Motor neuron (in vitro differentiated cells): ENCODE measurements around the gene LRPAP1. TPM values are rescaled to one million over a fixed set of nuclear protein-coding genes. Genes with fewer than 3 reads are reported as not detected.

ENCODE experiments used
- ATAC-seq, 8 experiments: fragments of 200-7000 bp; cut with Tn5 transposase; replicated peaks in 6 of 8; 2 replicates each; pipeline ENCODE4 v1.8.0; 2021; ENCODE audit warnings: mild to moderate bottlenecking in 8 of 8, moderate library complexity in 8 of 8
- H3K27ac ChIP-seq, 2 donors: fragments of 250-450 bp; sonication (Bioruptor Pico); 2 replicates each; pipeline ENCODE4 v1.9.0; 2021; ENCODE audit warnings: antibody characterized with exemption in 2 of 2, mild to moderate bottlenecking in 2 of 2, moderate library complexity in 1 of 2
- H3K4me1 ChIP-seq, 2 donors: fragments of 250-450 bp; sonication (Bioruptor Pico); replicated peaks in 1 of 2; 2 replicates each; pipeline ENCODE4 v1.6.1; 2021; ENCODE audit warnings: antibody characterized with exemption in 2 of 2, mild to moderate bottlenecking in 2 of 2, moderate library complexity in 1 of 2
- H3K4me3 ChIP-seq, 5 donors: fragments of 250-450 bp; sonication (Bioruptor Pico); 2 replicates each; pipeline ENCODE4 v1.9.0; 2021; ENCODE audit warnings: antibody characterized with exemption in 5 of 5, mild to moderate bottlenecking in 5 of 5, moderate library complexity in 4 of 5
- WGBS, 10 experiments: fragments of 450-650 bp; shearing (Covaris generic); methylation state at CpG; one replicate each; pipeline ENCODE4 v1.0.0; 2022; 5-methylcytosine and 5-hydroxymethylcytosine counted together
- in situ Hi-C, 9 experiments: fragments of 400-800 bp; cut with MboI; loops; one replicate each; pipeline ENCODE4 v1.15.0; 2021; ENCODE audit warnings: low sequenced_read_pairs in 9 of 9, low pct_unique_long_range_greater_than_20kb in 2 of 9; ENCODE audit not compliant: unreplicated experiment in 9 of 9
- total RNA-seq, 8 experiments: library from RNA; unstranded; fragments of 300-600 nt; gene quantifications; 2 replicates each; pipeline versions ENCODE4 v1.2.3 to v1.2.4, GENCODE V29; 2022

Gene LRPAP1
- total RNA-seq, 8 experiments from 2014 or later = 49.8 to 389 (median 96.9) TPM

DNA sequence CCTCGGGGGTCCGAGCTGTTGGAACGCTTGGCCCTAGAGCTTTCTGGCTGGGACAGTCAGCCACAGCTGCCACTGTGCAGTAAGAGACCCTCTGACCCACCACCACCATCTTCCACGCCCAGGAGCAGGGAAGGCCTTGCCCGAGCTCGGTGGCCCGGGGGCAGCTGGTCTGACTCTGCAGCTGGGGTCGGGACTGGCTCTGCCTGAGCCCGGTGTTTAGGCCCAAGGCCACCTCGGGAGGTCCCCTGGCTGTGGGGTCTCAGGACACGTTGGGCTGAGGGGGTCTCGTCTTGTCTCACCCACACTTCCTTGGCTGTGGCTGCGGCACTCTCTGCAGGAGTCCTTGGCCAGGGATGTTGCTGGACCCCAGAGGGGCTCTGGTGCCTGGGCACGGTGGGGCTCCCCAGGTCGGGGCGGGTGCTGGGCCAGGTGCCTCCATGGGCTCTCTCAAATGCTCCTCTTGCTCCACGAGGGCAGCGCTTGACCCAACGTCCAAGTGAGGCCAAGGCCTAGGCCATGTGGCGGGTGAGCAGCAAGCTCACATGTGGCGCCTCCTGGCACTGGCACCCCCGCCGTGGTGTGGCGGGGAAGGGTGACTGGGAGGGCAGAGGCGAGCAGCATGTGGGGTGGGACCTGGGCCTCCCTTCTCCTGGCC, 46.2 kb downstream of the LRPAP1 start:
- no peak overlapping the region for H3K4me3 ChIP-seq
- ATAC-seq = no peak
- in situ Hi-C loops = no loop called here
- 100% methylated on average over 2 to 3 of the region's 25 CpGs; no CpG with 5 or more reads in 8 of the 10 experiments for WGBS, 10 experiments
- no peak overlapping the region for H3K27ac ChIP-seq
- H3K4me1 ChIP-seq = peaks cover 24 to 29% of the 10 kb centered on the region in 2 donors

DNA sequence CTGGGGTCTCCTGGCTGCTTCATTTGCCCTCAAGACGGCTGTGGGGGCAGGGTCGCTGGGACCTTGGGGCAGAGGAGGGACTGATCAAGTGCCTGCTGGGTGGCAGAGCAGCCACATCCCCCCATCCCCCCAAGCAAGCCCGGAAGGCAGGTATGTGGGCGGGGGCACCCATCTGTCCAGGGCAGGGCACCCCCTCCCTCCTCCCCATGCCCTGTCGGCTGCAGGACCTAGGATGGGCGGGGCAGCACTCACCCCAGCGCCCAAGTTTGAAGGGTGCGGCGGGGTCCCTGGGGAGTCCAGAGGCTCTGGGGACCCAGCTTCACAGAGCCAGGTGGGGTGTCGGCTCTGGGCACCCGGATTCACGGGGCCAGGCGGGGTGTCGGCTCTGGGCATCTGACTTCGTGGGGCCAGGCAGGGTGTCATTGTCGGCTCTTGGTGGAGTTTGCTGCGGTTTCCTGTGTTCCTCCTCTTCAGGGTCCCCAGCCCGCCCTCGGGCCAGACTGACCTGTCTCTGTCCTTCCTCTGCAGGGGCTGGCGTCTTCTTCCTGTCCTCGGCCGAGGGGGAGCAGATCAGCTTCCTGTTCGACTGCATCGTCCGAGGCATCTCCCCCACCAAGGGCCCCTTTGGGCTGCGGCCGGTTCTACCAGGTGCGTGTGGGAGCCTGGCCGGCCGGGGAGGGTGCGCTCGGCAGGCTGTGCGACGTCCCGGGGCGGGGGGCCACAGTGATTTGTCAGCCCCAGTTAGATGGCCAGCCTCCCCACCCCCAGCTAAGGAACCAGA, 47.0 kb downstream of the LRPAP1 start:
- H3K4me1 ChIP-seq = peaks cover 28 to 36% of the 10 kb centered on the region in 2 donors
- H3K4me3 ChIP-seq = no peak overlapping the region
- peak in 3 of 8 experiments; percentile 17 to 31 (median 31) for ATAC-seq
- in situ Hi-C loops = no loop called here
- WGBS, 10 experiments = 60 to 80% (median 76%) methylated on average over 1 to 4 of the region's 36 CpGs; no CpG with 5 or more reads in 6 of the 10 experiments
- H3K27ac ChIP-seq = no peak overlapping the region

DNA sequence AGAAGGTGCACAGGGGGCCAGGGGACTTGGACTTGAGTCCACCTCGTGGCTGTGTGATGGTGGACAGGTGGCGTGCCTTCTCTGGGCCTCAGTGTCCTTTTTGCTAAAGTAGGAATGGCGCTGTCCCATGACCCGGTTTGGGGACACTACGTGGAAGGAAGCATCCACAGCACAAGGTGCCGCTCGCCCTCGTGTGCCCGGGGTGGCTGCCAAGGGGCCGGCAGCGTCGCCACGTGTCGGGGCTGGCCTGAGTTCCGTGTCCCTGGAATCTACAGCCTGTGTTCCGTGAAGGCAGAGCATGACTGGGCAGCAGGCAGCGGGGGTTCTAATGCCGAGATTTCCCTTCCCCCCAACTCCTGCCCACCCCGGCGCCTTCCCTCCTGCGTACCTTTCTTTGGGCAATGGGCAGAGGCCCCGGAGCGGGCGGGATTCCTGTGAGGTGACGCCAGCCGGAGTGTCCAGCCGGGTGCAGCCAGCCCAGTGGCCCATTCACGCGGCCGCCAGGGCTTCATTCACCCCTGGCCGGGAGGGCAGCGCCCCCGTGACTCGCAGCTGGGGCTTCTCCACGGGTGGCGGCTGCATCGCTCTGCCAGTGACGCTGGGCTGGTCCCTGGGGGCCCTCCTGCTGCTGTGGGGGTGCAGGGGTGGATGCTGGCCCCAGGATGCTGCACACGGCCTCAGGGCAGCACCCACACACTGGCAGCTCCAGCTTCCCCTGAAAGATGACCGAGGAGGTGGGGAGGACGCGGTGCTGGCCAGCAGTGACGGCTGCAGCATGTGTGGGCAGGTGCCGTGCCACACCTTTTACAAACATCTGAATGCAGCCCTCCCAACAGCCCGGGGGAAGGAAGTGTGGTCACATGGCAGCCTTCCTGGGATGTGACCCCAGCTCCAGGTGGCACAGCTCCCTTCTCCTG, 47.9 kb downstream of the LRPAP1 start:
- WGBS, 10 experiments = 0 to 83% (median 47%) methylated on average over 2 to 15 of the region's 45 CpGs; no CpG with 5 or more reads in 6 of the 10 experiments
- in situ Hi-C loops = no loop called here
- Histone ChIP-seq H3K27ac (no peak overlapping the region), H3K4me3 (no peak overlapping the region), H3K4me1 (peaks cover 28 to 36% of the 10 kb centered on the region in 2 donors)
- peak in 2 of 8 experiments; percentile 5 to 7 for ATAC-seq

DNA sequence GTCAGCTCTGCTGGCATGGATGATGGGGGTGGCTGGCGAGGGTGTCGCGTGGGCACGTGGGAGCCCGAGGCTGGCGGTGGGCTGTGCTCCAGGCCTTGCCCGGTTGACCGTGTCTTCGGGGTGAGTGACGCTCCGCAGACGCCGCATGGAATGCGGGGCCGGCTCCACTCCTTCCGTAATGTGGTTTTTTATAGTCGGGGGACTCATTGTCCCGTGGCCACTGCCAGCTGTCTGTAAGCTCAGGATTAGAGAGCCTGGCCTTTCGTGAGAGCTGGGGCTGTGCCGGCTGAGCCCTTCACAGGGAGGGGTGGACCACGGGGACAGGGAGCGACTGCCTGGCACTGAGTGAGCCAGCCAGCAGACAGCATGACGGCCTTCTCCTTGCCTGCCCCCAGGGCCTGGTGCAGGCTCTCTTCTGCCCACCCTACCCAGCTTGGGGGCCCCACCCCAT, 48.7 kb downstream of the LRPAP1 start:
- peak in 2 of 8 experiments; percentile 12 to 15 for ATAC-seq
- no peak overlapping the region for H3K4me3 ChIP-seq
- in situ Hi-C loops = no loop called here
- peaks cover 28 to 40% of the 10 kb centered on the region in 2 donors for H3K4me1 ChIP-seq
- 80 to 100% methylated on average over 1 to 2 of the region's 23 CpGs; no CpG with 5 or more reads in 8 of the 10 experiments for WGBS, 10 experiments
- H3K27ac ChIP-seq = no peak overlapping the region

DNA sequence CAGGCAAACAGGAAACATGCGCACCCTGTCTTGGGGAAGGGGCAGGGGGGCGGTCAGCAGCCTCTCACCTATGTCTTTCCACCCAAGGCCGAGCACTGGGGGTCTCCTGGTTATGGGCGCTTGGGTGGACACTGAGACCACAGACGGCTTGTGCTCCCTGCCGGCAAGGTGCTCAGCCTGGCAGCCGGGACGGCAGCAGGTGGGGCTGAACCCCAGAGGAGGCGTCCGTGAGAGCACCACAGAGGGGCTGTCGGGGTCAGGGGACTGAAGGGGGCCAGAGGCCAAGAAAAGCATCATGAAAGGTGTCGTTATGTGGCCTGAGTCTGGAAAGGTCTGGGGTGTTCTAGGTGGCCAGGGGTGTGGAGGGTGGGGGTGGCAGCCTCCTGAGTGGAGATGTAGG, 49.5 kb downstream of the LRPAP1 start:
- WGBS, 10 experiments = 80 to 100% methylated on average over 1 of the region's 12 CpGs; no CpG with 5 or more reads in 8 of the 10 experiments
- Histone ChIP-seq H3K4me1 (peaks cover 33 to 48% of the 10 kb centered on the region in 2 donors), H3K4me3 (no peak overlapping the region), H3K27ac (no peak overlapping the region)
- no peak for ATAC-seq
- in situ Hi-C loops = no loop called here

DNA sequence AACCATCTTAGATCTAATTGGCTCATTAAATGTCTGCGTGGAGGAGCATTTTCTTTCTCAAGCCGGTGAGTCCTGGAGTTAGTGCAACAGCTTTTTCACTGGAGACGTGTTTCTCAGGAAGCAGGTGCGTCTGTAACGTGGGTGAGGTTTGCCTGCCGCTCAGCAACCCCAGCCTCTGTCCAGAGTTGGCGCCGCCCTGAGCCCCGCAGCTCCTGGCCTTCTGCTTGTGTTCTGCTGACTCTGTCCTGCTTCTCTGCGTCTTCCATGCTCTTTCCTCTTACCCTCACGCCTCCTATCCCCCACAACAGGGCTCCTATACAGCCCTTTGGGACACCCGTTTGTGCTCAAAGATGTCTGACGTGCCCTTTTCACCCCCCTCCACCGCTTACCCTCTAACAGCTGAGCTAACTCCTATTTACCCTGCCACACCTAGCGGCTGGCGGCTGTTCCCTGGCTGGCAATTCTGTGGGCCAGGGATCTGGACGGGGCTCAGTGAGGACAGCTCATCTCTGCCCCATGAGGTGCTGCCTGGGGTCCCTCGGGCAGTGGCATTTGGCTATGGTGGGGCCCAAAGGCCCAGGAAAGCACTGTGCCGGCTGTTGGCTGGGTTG, 50.3 kb downstream of the LRPAP1 start:
- H3K4me1 ChIP-seq = peaks cover 27 to 44% of the 10 kb centered on the region in 2 donors

DNA sequence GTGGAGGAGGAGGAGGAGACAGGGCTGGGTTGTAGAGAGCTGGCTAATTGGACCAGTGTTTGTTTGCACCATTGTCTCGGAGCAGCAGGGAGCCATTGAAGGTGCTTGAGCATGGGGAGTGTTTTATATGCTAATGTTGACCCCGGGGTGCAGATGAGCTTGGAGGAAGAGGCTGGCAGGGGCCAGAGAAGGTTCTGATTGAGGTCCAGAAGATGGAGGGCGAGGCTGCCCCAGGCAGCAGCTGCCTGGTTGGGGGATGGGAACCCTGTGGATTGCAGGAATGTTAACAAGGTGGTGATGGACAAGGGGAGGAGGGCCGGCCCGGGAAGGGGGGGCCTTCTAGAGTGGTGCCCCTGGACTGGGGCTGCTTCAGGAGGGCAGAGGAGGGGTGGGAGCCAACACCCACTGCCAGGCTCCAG, 51.1 kb downstream of the LRPAP1 start:
- H3K27ac ChIP-seq = no peak overlapping the region
- ATAC-seq = peak in 3 of 8 experiments; percentile 7 to 12 (median 12)
- peaks cover 24 to 42% of the 10 kb centered on the region in 2 donors for H3K4me1 ChIP-seq
- in situ Hi-C loops = no loop called here
- no peak overlapping the region for H3K4me3 ChIP-seq
- WGBS, 10 experiments = no CpG with 5 or more reads among the region's 5 CpGs

More for the DNA sequence above, 50.3 kb downstream of the LRPAP1 start:
- in situ Hi-C loops = no loop called here
- H3K27ac ChIP-seq = no peak overlapping the region
- 60 to 76% (median 62%) methylated on average over 1 to 7 of the region's 19 CpGs; no CpG with 5 or more reads in 7 of the 10 experiments for WGBS, 10 experiments
- ATAC-seq = no peak
- H3K4me3 ChIP-seq = no peak overlapping the region

DNA sequence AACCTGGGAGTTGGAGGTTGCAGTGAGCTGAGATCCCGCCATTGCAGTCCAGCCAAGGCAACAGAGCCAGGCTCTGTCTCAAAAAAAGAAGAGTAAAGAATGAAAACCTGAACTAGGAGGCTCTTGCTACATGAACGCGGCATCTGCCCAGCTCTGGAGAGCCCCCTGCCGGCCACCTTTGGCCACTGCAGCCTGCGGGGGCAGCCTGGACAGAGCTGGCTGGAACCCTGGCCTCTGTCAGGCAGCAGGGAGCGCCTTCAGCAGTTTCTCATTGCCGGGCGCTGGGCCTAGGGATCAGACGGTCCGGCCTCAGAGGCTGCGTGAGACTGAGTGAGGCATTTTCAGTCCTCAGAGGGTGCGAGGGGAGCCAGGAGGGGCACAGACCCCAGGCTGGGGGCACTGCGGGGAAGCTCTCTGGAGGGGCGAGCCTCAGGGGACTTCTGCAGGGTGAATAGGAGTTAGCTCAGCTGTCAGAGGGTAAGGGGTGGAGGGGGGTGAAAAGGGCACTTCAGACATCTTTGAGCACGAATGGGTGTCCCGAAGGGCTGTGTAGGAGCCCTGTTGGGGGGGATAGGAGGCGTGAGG, 51.6 kb downstream of the LRPAP1 start:
- 0 to 7% (median 0%) methylated on average over 1 to 9 of the region's 17 CpGs; no CpG with 5 or more reads in 5 of the 10 experiments for WGBS, 10 experiments
- Histone ChIP-seq H3K4me3 (no peak overlapping the region), H3K27ac (peak overlapping the region in 1 of 2 donors; percentile 59), H3K4me1 (peaks cover 22 to 38% of the 10 kb centered on the region in 2 donors)
- ATAC-seq = peak; percentile 75 to 92 (median 86)
- in situ Hi-C loops = no loop called here

DNA sequence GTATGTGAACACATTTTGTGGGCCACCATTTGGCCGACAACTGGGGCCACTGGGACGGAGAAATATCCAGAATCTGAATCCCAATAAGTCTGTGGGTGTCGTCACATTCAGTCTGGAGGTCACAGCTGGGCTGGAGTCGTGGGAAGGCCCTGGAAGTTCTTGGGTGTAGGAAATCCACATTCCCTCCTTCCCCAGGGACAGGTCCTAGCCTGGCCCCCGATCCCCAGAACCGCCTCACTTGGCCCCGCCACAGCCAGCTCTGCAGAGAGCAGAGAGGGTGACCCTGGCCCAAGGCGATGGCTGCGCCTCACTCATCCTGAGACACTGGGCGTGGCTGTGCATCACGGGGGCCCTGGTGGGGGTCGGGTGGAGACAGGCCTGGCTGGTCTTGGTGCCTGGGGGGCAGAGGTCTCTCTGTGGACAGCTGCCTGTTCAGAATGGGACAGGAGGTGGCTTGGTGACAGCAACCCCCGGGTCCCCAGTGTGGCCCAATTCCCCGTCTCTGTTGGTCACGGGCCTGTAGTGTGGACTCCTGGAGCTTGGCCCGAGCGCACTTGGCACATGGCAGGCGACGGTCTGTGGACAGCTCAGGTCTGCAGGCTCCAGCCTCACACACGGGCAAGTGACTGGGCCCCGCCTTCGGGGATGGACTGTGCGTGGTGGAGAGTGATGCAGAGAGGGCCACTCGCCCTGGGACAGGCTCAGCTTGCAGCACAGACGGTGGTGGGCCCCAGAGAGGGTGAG, 52.7 kb downstream of the LRPAP1 start:
- H3K4me1 ChIP-seq = peaks cover 12 to 31% of the 10 kb centered on the region in 2 donors
- no peak overlapping the region for H3K27ac ChIP-seq
- in situ Hi-C loops = no loop called here
- WGBS, 10 experiments = 20 to 100% (median 87%) methylated on average over 1 to 6 of the region's 25 CpGs; no CpG with 5 or more reads in 5 of the 10 experiments
- no peak overlapping the region for H3K4me3 ChIP-seq
- no peak for ATAC-seq

DNA sequence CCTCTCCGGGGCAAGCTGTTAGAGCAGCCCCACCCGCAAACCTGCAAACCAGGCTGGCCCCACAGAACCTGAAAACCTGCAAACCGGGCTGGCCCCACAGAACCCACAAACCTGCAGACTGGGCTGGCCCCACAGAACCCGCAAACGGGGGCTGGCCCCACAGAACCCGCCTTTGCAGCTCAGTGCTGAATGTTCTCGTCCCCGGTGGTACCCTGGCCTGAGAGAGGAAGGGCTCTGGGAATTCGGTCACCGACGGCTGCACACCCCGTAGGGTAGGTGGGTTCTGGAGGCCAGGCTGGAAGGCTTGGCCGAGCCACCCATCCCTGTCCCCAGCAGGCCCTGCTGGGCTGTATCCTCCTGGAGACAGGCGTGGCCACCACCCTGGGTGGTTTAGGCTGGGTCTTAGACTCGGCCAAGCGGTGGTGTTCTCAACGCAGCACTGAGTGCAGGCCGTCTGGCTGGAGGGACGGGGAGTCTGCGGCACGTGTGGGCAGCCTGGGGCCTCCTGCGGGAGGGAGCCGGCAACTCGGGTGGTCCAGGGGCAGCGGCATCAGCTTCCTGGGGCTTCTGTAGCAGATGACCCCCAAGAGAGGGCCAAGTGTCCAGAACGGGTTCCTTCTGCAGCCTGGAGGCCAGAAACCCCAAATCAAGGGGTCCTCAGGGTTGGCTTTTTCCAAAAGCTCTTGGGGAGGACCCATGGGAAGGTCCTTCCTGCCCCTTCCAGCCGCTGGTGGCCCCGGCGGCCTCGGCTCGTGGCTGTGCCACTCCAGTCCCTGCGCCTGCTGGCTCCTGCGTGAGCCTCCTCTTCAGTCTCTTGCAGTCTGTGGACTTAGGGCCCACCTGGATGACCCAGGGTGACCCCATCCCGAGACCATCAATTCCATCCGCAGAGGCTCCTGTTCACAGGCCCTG, 53.5 kb downstream of the LRPAP1 start:
- WGBS, 10 experiments = 20 to 100% (median 93%) methylated on average over 1 to 6 of the region's 35 CpGs; no CpG with 5 or more reads in 5 of the 10 experiments
- H3K4me3 ChIP-seq = no peak overlapping the region
- no peak overlapping the region for H3K27ac ChIP-seq
- H3K4me1 ChIP-seq = peaks cover 10 to 31% of the 10 kb centered on the region in 2 donors
- no peak for ATAC-seq
- in situ Hi-C loops = no loop called here
